Activated CD8-positive, alpha-beta T cell treated with anti-CD3 and anti-CD28 coated beads for 36 hours (primary cell): ENCODE data around the gene NKX2-8. TPM values are rescaled to one million over a fixed set of nuclear protein-coding genes. Genes with fewer than 3 reads are reported as not detected.

Experiments
- ATAC-seq: fragments of 200-7000 bp; cut with Tn5 transposase; one replicate; pipeline ENCODE4 v1.10.0; 2021; ENCODE audit warnings: mild to moderate bottlenecking, moderate library complexity
- CTCF ChIA-PET: fragments of 350-600 bp; sonication (Branson Sonifier 250); formaldehyde crosslinking; loops from one replicate; lab custom pipeline; 2021; ENCODE audit warnings: antibody characterized with exemption; lab: Charles Lee
- POLR2A ChIA-PET: fragments of 350-600 bp; sonication (Branson Sonifier 250); formaldehyde crosslinking; loops from one replicate; lab custom pipeline; 2021; ENCODE audit warnings: antibody characterized with exemption; lab: Charles Lee
- DNase-seq: peaks from one replicate; pipeline ENCODE4 v3.0.0-alpha.2; 2020
- H3K27ac Mint-ChIP-seq: one replicate; pipeline ENCODE4 v1.8.0; 2021; ENCODE audit warnings: mild to moderate bottlenecking, mixed read lengths
- H3K27me3 Mint-ChIP-seq: one replicate; pipeline ENCODE4 v1.8.0; 2021; ENCODE audit warnings: mixed read lengths
- H3K36me3 Mint-ChIP-seq: one replicate; pipeline ENCODE4 v1.8.0; 2021; ENCODE audit warnings: low read depth, mixed read lengths
- H3K4me1 Mint-ChIP-seq: one replicate; pipeline ENCODE4 v1.8.0; 2021; ENCODE audit warnings: low read depth, mixed read lengths
- H3K4me3 Mint-ChIP-seq: one replicate; pipeline ENCODE4 v1.8.0; 2021; ENCODE audit warnings: mild to moderate bottlenecking, moderate library complexity, mixed read lengths
- H3K9me3 Mint-ChIP-seq: one replicate; pipeline ENCODE4 v1.8.0; 2021; ENCODE audit warnings: mixed read lengths
- CTCF ChIP-seq: fragments of 200-600 bp; IDR thresholded peaks from one replicate; pipeline ENCODE4 v1.8.0; 2022; ENCODE audit warnings: antibody characterized with exemption, mild to moderate bottlenecking
- intact Hi-C: fragments of 100-400 bp; cut with micrococcal nuclease; formaldehyde crosslinking; loops from one replicate; pipeline ENCODE4 v1.10.0; 2022
- total RNA-seq, 2 experiments: library from RNA; stranded (reverse); gene quantifications; one replicate each; pipeline ENCODE4 v1.2.3, GENCODE V29; 2021

Gene NKX2-8
- total RNA-seq, 2 experiments from 2014 or later = not detected

GRCh38 chr14:36570065-36570464, 12.3 kb downstream of the NKX2-8 start:
- DNase-seq (no peak), ATAC-seq (no peak)
- Mint-ChIP-seq H3K27ac (no peak overlapping the region), H3K4me1 (no peaks in the 10 kb centered on the region), H3K9me3 (no peaks in the 10 kb centered on the region), H3K27me3 (peaks cover 10% of the 10 kb centered on the region), H3K4me3 (no peak overlapping the region), H3K36me3 (no peaks in the 10 kb centered on the region)
- POLR2A ChIA-PET = no interaction called here
- intact Hi-C loops = no loop called here
- no peak for TF ChIP-seq CTCF
- CTCF ChIA-PET = no interaction called here

GRCh38 chr14:36556811-36557433, 25.5 kb downstream of the NKX2-8 start:
- Mint-ChIP-seq H3K27me3 (peaks cover 15% of the 10 kb centered on the region), H3K4me3 (no peak overlapping the region), H3K36me3 (no peaks in the 10 kb centered on the region), H3K9me3 (no peaks in the 10 kb centered on the region), H3K4me1 (no peaks in the 10 kb centered on the region), H3K27ac (no peak overlapping the region)
- no peak for ATAC-seq
- ChIA-PET CTCF (interaction anchor here (0.9 to 4.3 kb wide), 8 partner anchors 11 to 487 kb away, joined by 3 to 40 read pairs (median 6); no protein-coding TSS in a partner anchor), POLR2A (no interaction called here)
- intact Hi-C loops = no loop called here
- peak; percentile 75 for TF ChIP-seq CTCF
- peak; percentile 51 for DNase-seq

DNA sequence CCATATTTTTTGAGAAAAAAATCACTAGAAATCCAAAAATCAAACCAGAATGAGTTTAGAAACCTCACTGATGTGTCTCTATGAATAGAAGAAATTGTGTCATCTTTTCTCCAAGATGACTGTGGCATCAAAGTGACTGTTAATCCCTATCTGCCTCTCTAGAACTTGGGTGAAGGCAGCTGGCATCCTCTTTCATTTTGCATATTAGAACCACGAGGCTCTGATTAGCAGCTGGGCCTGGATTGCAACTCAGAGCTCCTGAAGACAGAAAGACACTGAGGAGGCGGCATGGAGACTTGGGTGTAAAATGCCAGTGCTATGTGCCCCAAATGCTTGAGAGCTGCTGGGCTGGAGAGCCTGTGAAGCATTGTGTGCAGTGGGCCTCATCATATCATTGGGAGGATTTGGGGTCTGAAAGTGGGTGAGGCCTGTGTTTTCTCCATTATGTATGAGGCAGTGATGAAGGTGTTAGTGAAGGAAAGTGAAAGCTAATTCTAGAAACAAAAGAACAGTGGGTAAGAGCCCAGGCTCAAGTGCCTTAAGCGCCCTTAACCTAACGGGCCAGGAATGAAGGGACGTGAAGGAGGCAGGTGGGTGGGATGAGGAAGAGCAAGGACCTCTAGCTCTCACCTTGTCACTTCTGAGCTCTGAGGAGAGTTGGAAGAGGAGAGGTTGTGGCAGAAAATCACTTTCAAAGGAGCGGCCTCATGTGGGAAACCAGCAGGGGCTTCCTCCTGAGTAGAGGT, 26.2 kb downstream of the NKX2-8 start:
- no peak for ATAC-seq
- H3K27me3 Mint-ChIP-seq = peaks cover 12% of the 10 kb centered on the region
- intact Hi-C loops = no loop called here
- H3K9me3 Mint-ChIP-seq = no peaks in the 10 kb centered on the region
- no peak overlapping the region for H3K4me3 Mint-ChIP-seq
- CTCF ChIA-PET = interaction anchor here (0.9 to 4.3 kb wide), 13 partner anchors 11 to 755 kb away, joined by 3 to 40 read pairs (median 4); no protein-coding TSS in a partner anchor
- no peak for DNase-seq
- no peaks in the 10 kb centered on the region for H3K4me1 Mint-ChIP-seq
- no peaks in the 10 kb centered on the region for H3K36me3 Mint-ChIP-seq
- no peak overlapping the region for H3K27ac Mint-ChIP-seq
- POLR2A ChIA-PET = no interaction called here
- no peak for TF ChIP-seq CTCF

DNA sequence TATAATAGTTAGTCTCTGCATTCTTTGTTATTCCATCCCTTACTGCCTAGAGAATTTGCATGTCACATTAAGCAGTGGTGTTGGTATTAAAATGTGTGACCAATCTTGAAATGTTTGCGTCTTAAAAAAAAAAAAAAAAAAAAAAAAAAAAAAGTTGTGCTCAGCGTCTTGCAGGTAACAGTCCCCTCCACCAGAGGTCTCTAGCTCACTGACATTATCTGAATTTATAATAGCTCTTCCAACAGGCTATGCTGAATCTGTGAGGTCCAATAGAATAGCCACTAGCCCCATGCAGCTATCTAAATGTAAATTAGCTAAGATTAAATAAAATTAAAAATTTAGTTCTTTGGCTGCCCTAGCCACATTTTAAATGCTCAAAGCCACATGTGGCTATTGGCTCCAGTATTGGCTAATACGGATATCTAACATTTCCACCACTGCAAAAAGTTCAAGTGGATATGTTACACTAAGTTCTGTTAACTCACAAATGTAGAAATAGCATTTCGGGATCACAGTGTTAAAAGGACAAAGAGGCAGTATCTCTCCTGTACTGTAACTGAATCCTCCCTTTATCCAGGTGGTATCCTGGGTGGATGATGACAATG, 28.7 kb downstream of the NKX2-8 start:
- POLR2A ChIA-PET = no interaction called here
- ATAC-seq = peak; percentile 58
- Mint-ChIP-seq H3K27me3 (peaks cover 8% of the 10 kb centered on the region), H3K4me3 (no peak overlapping the region), H3K4me1 (no peaks in the 10 kb centered on the region), H3K9me3 (no peaks in the 10 kb centered on the region), H3K36me3 (no peaks in the 10 kb centered on the region), H3K27ac (no peak overlapping the region)
- intact Hi-C loops = loop anchor here (2.0 kb wide), 1 partner anchor 51 kb away; no protein-coding TSS in a partner anchor
- CTCF ChIA-PET = interaction anchor here (0.7 to 4.3 kb wide), 23 partner anchors 9 to 718 kb away, joined by 3 to 40 read pairs (median 4); no protein-coding TSS in a partner anchor
- DNase-seq = peak; percentile 20
- peak; percentile 58 for TF ChIP-seq CTCF
